NCI-H1417 (cell line): ENCODE data around the gene MSGN1.
"Not testable (repeated sequence)": the region's sequence is repeated elsewhere in the genome, so short reads cannot be mapped to it uniquely, and the experiment has no call there.

ENCODE experiments used
- DNase-seq, 3 experiments: peaks; one replicate each; lab custom pipeline; 2025; lab: John Stamatoyannopoulos, UW

MSGN1 gene

DNA sequence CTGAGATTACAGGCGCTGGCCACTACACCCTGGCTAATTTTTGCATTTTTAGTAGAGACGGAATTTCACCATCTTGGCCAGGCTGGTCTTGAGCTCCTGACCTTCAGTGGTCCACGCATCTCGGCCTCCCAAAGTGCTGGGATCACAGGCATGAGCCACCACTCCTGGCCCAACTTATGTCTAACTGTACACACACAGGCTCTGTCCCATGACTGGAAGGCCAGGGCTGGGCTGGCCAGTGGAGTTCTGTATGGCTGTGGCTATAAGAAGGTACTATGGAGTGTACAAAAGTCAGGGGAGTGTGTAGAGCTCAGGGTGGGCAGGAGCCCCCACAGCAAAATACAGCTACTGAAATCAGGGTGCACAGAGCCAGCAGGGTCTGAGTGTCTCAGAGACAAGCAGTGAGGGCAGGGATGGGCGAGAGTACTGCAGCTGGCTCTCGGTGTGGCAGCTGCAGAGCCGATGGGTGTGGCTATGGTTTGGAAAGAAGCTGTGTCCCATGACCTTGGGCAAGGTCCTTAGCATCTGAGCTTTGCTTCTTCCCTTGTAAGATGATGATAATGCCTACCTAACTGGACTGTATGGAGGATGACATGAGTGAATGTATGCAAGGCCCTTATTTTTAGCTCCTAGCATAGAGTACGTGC, 10.4 kb upstream of the MSGN1 start:
- no peak for DNase-seq

DNA sequence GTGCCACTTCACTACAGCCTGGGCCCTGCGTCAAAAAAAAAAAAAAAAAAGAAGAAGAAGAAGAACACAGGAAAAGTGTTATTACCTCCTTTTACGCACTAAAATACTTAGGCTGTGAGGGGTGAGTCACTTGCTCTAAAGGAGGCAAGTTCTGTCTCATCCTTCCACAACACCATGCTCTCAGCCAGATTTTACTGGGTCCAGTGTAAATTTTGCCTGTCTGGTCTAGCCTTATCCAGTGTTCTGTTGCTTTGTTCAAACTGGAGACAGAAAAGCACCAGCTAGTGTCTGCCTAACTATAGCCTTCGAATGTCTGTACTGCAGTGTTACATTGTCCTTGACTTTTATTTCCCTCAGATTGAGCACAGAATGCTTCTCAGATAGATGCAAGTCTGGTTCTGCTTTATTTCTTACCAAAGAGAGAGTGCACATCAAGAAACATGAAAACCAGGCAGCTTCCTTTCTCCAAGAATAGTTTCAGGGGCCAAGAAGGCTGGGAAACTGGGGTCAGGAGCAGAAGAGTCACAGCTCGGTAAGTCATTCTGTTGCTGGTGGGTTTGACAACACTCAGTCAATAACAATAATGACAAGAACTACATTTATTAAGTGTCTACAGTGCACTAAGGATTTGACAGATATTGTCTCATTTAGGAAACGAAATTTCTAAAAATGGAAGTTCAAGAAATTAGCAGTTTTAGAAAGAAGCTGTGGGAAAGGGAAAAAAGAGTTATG, 3.1 kb upstream of the MSGN1 start:
- no peak for DNase-seq

DNA sequence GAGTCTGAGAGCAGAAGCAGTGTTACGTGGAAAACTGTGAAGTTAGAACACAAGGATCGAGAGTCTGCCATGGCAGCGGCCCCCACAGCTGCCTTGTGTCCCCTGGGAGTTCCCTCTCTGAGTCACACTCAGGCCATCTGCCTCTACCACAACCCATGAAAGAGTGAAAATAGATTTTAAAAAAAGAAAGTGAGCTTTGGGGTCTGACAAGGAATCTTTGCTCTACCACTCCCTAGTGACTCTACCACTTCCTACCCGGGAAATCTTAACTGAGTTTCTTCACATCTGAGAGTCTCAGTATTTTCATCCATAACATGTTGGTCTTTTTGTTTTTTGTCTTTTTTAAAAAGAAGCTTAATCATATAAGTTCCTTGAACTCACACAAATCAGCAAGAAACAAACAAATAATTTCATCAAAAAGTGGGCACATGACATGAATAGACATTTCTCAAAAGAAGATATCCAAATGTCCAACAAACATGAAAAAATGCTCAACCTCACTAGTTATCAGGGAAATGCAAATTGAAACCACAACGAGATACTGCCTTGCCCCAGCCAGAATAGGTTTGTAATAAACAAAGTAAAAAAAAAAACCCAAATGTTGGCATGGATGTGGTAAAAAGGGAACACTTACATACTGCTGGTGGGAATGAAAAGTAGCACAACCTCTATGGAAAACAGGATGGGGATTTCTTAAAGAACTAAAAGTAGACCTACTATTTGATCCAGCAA, 2.4 kb upstream of the MSGN1 start:
- no peak for DNase-seq

DNA sequence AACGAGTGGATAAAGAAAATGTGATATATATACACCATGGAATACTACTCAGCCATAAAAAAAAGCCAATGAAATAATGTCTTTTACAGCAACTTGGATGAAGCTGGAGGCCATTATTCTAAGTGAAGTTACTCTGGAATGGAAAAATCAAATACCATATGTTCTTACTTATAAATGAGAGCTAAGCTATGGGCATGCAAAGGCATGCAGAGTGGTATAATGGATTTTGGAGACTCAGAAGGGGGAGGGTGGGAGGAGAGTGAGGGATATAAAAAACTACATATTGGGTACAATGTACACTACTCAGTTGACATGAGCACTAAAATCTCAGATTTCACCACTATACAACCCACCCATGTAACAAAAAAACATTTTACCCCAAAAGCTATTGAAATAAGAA, 1.7 kb upstream of the MSGN1 start:
- no peak for DNase-seq

DNA sequence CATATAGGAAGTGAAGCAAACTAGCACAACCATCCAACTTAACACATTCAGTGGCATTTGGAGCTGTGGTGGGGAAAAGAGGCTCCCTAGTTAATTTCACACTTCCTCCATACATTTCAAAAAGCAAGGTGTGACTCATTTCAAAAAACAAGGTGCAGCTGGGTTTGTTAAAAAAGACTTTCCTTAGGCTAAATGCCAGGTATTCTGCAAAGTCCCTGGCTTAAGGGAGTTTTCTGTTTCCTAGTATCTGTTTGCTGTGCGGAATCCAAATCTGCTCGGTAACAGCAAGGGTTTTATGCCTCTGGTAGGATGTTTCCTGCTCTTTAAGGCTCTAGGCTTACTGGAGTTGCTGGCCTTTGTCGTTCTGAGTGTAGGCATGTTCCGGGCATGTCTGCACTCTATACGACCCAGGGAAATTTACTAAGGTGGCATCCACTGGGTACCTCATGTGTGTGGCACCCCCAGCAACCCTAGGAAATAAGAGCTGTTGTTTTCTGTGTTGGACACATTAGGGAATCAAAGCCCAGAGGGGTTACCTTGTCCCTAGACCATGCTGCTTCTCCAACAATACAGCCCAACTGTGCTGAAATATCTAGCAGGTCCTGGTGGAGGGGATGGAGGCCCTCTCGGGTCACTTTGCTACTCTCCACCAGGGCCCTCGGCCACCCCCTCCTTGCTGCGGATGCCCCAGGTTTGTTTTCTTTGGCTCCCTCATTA, 634 bp upstream of the MSGN1 start:
- no peak for DNase-seq

DNA sequence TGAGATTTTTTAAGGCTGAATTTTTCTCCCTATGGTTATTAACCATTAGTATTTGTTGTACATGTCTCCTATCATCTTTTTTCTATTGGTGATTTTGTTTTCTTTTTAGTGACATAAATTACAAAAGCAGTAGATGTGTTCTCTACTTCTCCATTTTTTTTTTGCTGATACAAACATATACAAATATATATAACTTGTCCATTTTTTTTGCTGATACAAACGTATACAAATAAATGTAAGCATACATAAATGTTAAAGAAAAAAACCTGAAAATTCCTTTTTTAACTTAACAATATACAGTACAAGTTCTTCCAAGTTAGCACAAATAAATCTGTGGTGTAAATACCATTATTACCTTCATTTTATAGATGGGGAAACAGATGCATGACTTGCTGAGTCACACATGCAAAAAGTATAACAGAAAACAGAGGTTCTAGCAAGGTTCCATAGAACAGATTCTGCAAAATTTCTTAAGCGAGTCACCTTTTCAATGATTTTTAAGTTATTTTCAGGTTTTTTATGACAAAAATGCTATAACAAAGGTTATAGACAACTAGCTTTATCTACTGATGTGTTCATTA, 2.1 kb downstream of the MSGN1 start:
- DNase-seq = no peak

DNA sequence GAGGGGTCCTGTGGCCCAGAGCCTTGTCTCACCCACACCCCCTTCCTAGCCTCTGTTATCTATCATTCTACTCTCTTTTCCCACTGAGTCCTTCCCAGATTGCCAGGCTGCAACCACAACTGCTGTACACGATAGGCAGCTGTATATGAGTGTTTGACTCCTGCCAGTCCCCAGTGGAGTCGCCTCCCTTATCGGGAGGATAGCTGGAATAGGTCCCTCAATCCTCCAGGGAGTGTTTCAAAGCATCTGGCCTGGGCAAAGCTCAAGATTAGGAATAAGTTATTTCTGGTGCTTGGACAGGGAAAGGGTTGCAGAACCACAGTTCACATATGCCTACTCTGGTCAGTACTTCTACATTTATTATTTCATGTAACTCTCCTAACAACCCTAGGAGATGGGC, 4.8 kb downstream of the MSGN1 start:
- DNase-seq = no peak

DNA sequence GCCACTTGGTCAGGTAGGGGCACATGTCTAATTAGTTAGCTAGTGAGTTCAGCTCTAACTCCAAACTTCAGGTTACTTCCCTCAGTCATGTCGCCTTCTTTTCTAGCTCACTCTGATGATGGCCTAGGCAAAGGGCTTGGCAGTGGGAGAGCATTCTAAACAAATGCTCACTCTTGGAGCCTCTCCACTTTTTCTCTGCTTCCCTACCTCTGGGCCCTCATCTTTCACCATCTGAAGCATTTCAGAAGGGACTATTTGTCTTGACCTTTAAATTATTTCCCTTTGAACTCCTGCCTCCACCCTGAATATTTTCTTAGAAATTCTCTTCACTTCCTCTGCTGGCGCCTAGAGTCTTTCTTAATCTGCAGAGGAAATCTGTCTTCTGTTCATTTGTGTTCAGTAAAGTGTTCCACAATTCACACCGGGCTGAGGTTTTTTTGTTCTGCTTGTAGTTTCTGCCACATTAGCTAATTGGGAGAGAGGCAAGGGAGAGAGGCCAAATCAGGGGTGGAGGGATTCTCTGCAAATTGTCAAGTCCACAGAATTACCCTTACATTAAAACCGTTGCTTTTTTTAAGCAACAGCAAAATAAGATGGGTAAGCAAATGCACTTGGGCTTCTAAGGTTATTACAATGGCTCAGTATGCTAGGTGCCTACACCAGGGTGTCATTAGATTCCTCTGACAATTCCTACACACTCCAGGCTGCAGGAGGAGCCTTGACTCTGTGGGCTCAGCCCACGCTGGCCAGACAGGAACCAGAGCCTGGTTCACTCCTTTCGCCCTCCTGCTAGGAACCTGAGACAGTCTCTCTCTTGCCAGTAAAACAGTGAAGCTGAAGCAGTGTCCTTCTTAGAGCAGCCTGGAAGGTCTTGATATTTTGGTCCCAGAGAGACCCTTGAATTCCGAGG, 5.5 kb downstream of the MSGN1 start:
- no peak for DNase-seq

DNA sequence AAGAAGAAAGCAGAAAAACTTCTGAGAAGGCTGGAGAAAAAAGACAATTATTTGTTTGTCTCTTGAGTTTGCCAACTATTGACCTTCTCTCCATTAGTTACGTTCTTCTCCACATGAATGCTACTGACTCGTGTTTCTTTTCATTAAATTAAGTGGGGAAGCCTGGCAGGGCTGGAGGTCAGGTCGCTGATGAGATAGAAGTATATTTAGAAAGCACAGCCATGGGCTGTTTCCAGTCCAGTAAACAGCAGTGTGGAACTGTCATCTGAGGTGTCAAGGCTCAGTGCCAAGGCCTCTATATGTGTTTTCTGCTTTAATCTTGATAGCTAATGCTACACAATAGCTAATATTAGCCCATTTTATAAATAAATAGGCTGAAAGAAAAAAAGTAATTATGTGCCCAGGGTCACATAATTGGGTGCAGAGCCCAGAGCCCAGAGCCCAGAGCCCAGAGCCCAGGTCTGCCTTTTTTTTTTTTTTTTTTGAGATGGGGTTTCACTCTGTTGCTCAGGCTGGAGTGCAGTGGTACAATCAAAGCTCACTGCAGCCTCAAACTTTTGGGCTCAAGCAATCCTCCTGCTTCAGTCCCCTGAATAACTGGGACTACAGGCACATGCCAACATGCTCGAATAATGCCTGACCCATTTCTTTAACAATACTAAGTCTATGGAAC, 6.3 kb downstream of the MSGN1 start:
- DNase-seq = no peak

DNA sequence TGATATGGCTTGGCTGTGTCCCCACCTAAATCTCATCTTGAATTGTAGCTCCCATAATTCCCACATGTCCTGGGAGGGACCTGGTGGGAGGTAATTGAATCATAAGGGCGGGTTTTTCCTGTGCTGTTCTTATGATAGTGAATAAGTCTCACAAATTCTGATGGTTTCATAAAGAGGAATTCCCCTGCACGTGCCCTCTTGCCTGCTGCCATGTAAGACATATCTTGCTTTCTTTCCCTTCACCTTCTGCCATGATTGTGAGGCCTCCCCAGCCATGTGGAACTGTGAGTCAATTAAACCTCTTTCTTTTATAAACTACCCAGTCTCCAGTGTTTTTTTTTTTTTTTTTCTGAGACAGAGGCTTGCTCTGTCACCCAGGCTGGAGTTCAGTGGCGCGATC, 7.4 kb downstream of the MSGN1 start:
- not testable (repeated sequence) for DNase-seq

DNA sequence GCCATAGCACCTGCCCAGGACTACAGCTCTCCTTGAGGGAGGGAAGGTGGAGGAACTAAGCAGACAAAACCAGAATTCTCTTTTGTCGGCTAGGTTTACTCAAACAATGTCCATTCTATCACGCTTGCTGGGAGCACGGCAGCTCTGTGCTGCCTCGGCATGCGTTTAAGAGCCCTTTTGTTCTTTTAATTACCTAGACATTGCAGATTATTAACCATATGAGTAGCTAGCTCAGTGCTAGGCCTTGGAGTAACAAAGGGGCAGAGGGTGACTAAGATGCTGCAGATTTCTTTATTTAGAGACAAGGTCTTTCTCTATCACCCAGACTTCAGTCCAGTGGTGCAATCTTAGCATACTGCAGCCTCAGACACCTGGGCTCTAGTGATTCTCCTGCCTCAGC, 11.1 kb downstream of the MSGN1 start:
- peak in 1 of 3 experiments; percentile 35 for DNase-seq

DNA sequence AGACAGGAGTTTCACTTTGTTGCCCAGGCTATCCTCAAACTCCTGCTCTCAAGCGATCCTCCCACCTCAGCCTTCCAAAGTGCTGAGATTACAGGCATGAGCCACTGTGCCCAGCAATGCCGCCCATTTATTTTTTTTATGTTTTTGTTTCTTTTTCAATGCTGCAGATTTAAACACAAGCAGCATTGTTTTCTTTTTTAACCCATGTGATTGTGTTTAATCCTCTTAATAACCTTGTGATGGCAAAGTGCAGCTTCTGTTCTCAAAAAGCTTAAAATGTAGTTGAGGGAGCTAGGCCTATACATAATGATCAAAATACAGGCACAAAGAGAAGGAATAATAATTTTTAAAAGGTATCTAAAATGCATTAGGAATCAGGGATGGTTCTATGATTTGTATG, 11.5 kb downstream of the MSGN1 start:
- no peak for DNase-seq

DNA sequence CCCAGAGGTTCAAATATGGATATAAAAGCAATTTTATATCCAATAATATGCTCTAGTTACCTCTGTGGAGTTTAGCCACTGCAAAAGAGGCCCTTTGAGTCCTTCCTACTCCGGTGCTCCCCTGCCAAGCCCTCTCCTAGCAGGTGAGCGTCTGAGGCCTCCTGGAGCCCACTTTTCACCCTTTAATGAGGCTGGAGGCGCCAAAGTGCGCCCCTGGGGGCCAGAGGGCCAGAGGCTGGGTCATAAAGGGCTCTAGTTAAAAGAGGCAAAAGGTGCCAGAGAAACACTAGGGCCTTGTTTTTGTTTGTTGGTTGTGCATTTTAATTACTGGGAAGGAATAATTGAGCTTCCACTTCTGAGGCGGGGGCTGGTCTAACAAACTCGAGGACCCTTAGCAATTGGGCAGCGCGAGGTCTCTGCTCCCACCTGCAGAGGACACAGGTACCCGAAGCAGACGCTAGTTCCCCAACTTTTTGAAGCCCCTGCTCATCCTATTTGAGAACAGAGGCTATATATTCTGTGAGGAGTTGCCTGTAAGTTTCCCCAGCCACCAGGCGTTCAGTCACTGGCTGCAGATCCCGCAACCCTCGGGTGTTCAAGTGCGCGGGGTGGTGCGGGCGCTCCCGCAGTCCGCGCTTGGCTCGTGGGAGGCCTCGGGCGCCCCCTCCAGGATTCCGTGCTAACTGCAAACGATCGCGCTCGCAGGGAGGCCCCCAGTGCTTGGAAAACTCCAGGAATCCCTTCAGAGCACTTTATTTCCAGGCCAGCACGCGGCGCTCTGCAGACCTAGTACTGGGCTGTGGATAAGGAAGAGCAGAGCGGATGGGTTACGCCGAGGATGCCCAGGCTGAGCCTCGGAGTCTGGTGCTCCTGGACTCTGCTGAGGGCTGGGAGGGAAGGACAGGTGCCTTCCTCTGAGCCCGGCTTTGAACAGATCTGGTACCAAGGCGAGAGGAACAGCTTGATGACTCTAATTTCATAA, 14.1 kb downstream of the MSGN1 start:
- peak in 1 of 3 experiments; percentile 34 for DNase-seq

DNA sequence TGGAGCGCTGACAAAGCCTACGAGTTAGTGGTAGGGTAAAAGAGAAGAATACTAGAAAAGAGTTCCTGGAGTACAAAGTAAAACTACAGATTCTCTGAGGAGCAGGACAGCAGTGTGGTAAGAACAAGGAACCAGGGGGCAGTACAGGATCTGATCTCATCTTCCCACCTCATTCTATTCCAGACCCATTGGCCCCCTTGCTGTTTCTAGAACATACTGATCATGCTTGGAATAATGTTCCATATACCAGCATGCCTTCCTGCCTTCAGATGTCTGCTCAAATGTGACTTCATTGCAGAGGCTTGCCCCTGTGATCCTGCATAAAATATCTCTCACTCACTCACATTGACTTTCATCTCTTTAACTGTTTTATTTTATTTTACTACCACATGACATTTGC, 19.3 kb downstream of the MSGN1 start:
- no peak for DNase-seq

DNA sequence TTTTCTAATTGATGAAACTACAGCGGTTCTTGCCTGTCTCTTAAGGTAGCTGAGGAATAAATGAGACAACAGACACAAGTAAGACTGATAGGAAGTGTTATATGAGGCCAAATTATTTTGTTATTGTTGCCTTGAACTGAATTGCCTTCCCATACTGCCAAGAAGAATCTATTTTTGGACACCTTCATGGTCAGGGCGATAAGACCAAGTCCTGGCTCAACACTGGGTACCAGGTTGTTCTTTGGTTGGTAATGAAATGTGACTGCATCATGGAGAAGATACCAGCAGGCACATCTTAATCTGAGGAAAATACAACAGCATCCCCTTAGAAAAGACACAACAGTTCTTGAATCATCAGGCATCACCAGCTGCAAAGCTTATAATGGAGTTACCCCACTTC, 23.7 kb downstream of the MSGN1 start:
- no peak for DNase-seq

DNA sequence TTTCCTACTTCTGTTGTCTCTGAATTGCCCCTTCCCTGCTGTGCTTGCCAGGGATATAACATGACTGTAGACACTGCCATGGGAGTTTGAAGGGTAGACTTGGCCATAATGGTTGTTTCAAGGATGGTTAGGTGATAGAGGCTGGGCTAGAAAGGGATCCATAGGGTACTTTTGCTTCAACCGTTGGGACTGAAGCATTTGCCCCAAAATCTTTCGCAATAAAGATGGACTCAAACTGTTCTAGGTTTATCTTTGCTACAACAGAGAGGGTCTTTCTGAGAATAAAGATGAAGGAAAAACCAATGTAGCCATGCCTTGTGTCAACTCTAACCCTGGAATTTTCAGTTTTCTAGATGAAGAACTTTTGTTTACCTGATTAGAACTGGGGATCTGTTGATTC, 27.2 kb downstream of the MSGN1 start:
- no peak for DNase-seq

DNA sequence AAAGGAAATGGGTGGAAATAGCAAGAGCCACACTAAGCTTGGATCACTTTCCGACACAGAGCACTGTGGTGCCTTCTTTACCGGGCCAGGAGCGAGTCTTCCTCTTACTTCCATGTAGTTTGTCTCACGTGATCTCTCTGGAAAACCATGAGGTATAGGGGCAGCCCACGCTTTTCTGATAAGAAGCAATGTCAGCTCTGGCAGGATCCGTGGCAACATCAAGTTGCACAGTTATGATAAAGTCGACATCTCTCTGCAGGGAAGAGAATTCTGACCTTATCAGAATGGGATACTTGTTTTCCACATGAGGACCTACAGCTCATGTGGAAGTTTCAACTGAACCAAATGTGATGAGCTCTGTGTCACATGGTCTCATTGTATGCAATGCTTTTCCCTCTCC, 29.5 kb downstream of the MSGN1 start:
- no peak for DNase-seq

DNA sequence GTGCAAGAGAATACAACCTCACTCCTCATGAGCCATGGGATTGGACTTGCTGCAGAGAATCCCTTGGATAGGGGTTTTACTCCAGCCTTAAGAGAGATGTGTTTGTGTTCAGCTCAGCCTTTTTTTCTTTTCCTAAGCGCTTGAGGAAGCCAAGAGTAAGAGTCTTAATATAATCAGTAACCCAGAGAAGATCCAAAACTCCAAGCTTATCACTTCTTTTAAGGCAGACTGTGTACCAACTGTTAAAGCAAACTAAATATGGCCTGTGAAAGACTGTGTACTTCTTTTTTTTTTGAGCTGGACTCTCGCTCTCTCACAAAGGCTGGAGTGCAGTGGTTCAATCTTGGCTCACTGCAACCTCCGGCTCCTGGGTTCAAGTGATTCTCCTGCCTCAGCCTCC, 30.4 kb downstream of the MSGN1 start:
- no peak for DNase-seq

DNA sequence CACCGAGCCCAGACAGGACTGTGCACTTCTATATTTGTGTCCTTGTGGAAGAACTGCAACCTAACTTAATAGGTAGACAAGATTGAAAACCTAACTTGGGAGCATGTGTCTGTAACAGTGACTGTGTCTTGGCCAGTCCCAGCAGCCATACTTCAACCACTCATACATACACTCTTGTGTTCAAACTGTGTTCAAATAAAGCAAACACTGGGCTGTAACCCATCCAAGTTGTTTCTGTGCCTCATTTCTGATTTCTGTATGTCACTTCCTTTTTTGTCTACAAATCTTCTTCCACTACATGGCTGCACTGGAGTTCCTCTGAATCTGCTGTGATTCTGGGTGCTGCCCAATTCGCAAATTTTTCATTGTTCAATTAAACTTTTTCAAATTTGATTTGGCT, 31.0 kb downstream of the MSGN1 start:
- DNase-seq = no peak
